GM12878 (cell line): ENCODE measurements around the gene RAPGEF4. TPM values are rescaled to one million over a fixed set of nuclear protein-coding genes. Genes with fewer than 3 reads are reported as not detected.

Experiments
- ATAC-seq: fragments of 200-7000 bp; cut with Tn5 transposase; 3 replicates; pipeline ENCODE4 v1.9.1; 2020; ENCODE audit warnings: mild to moderate bottlenecking, moderate library complexity
- BruUV-seq: library from RNA; stranded (reverse); fragments of 400-500 nt; replicated peaks from 2 replicates; lab custom pipeline; 2021; lab: Mats Ljungman, UMichigan
- CTCF ChIA-PET: fragments of 300-600 bp; sonication (Branson Sonifier 250); formaldehyde crosslinking; extraction: SDS; loops from one replicate; lab custom pipeline; 2021; ENCODE audit warnings: inconsistent platforms; lab: Yijun Ruan, JAX
- POLR2A ChIA-PET: fragments of 350-600 bp; formaldehyde crosslinking; extraction: SDS; loops from one replicate; lab custom pipeline; 2021; ENCODE audit warnings: inconsistent platforms; lab: Charles Lee
- RAD21 ChIA-PET: fragments of 300-600 bp; sonication (Branson Sonifier 250); formaldehyde crosslinking; loops from one replicate; lab custom pipeline; 2023; ENCODE audit warnings: antibody characterized with exemption; ENCODE audit not compliant: unreplicated experiment; lab: Charles Lee
- SMC1A ChIA-PET: fragments of 300-600 bp; sonication (Branson Sonifier 250); formaldehyde crosslinking; loops from one replicate; lab custom pipeline; 2023; ENCODE audit not compliant: unreplicated experiment, uncharacterized antibody; lab: Charles Lee
- DNase-seq: peaks from one replicate; pipeline ENCODE4 v3.0.0-alpha.2; 2011; ENCODE audit warnings: low read depth, low spot score
- FAIRE-seq: peaks from 3 replicates; lab custom pipeline; 2011; peaks lifted over from hg19 to GRCh38; lab: Jason Lieb, UNC
- H2AFZ ChIP-seq: 2 replicates; pipeline ENCODE4 v1.6.0; 2011; ENCODE audit warnings: low read depth, low read length, control low read depth; ENCODE audit not compliant: control insufficient read depth
- H3K27ac ChIP-seq: 2 replicates; pipeline ENCODE4 v1.5.1; 2011; ENCODE audit warnings: control low read depth; ENCODE audit not compliant: control insufficient read depth, insufficient read depth
- H3K27me3 ChIP-seq, 2 experiments: replicated peaks in 1 of 2; 2 replicates each; pipeline versions ENCODE4 v1.6.0 to v1.6.1; 2011; ENCODE audit warnings: low read length in 1 of 2; ENCODE audit not compliant: control insufficient read depth in 2 of 2, insufficient read depth in 2 of 2
- H3K36me3 ChIP-seq, 2 experiments: 2 replicates each; pipeline ENCODE4 v1.5.1; 2011; ENCODE audit warnings: low read length in 1 of 2; ENCODE audit not compliant: control insufficient read depth in 2 of 2, insufficient read depth in 2 of 2
- H3K4me1 ChIP-seq: 2 replicates; pipeline ENCODE4 v1.6.1; 2011; ENCODE audit warnings: mild to moderate bottlenecking, low read length, moderate library complexity, mixed read lengths; ENCODE audit not compliant: control insufficient read depth, insufficient read depth
- H3K4me2 ChIP-seq: 2 replicates; pipeline ENCODE4 v1.6.0; 2011; ENCODE audit warnings: control low read depth; ENCODE audit not compliant: control insufficient read depth, insufficient read depth
- H3K4me3 ChIP-seq: fragments of 200-600 bp; sonication (generic); 2 replicates; pipeline ENCODE4 v1.5.1; 2016
- H3K79me2 ChIP-seq: 2 replicates; pipeline ENCODE4 v1.6.0; 2011; ENCODE audit warnings: low read length; ENCODE audit not compliant: control insufficient read depth, insufficient read depth
- H3K9ac ChIP-seq: 2 replicates; pipeline ENCODE4 v1.8.0; 2011; ENCODE audit warnings: low read length, control low read depth, mixed read lengths; ENCODE audit not compliant: control insufficient read depth, insufficient read depth
- H3K9me3 ChIP-seq: replicated peaks from 3 replicates; pipeline ENCODE4 v1.5.1; 2011; ENCODE audit warnings: mild to moderate bottlenecking, low read length; ENCODE audit not compliant: control insufficient read depth, insufficient read depth
- H4K20me1 ChIP-seq: 2 replicates; pipeline ENCODE4 v1.6.0; 2011; ENCODE audit not compliant: control insufficient read depth, insufficient read depth
- ATF2 ChIP-seq: IDR thresholded peaks from 2 replicates; pipeline ENCODE4 v1.6.1; 2012; ENCODE audit warnings: low read length, inconsistent platforms
- E2F4 ChIP-seq: IDR thresholded peaks from 2 replicates; pipeline ENCODE4 v1.6.1; 2012; ENCODE audit warnings: low read depth, low read length, improper control_type of control experiment
- MEF2B ChIP-seq: fragments of 450-650 bp; IDR thresholded peaks from 2 replicates; pipeline ENCODE4 v1.6.1; 2018; ENCODE audit warnings: mild to moderate bottlenecking, moderate library complexity; ENCODE audit not compliant: partially characterized antibody, poor library complexity, severe bottlenecking
- SRF ChIP-seq, 2 experiments: IDR thresholded peaks; 2 replicates each; pipeline ENCODE4 v1.6.1; 2011; ENCODE audit warnings: low read depth in 2 of 2, low read length in 2 of 2, mild to moderate bottlenecking in 1 of 2, moderate library complexity in 1 of 2
- WGBS: methylation state at CpG from one replicate; pipeline ENCODE4 v1.1.6; 2016; ENCODE audit warnings: low lambda C conversion rate; ENCODE audit not compliant: insufficient replicate concordance, insufficient coverage; ENCODE audit errors: missing lambda C conversion rate; 5-methylcytosine and 5-hydroxymethylcytosine counted together
- in situ Hi-C: fragments of 300-500 bp; cut with MboI; formaldehyde crosslinking; loops from 9 replicates; pipeline ENCODE4 v1.14.3; 2018; ENCODE audit warnings: mixed read lengths
- intact Hi-C: fragments of 100-400 bp; cut with micrococcal nuclease; formaldehyde crosslinking; loops from one replicate; pipeline ENCODE4 v1.14.2; 2022; ENCODE audit not compliant: unreplicated experiment
- polyA plus RNA-seq, 11 experiments: library from polyadenylated mRNA; depleted of rRNA in 4 of 11; unstranded in 6 of 11; stranded (reverse) in 5 of 11; fragments of >200 nt; fragmentation: Nextera tagmentation in 4 of 11; fragmentation: Illumina TruSeq in 1 of 11; extraction: Ambion mirVana in 4 of 11; extraction: Trizol in 1 of 11; gene quantifications; 1 replicate in 1 of 11; 2 replicates in 10 of 11; pipeline versions ENCODE4 v1.2.1 to v1.2.3, GENCODE V29; 2011 to 2016; ENCODE audit warnings: inconsistent platforms in 2 of 11, missing spikeins in 2 of 11, low read depth in 1 of 11
- total RNA-seq, 4 experiments: library from RNA; depleted of rRNA in 3 of 4; stranded (reverse); fragments of >200 nt in 3 of 4; fragmentation: Illumina TruSeq in 1 of 4; extraction: Trizol in 1 of 4; gene quantifications; 2 replicates each; pipeline versions ENCODE4 v1.2.1 to v1.2.3, GENCODE V29; 2013 to 2021

RAPGEF4 gene
- total and polyA plus RNA-seq, 10 of the 15 experiments (the other 5 are each of a cell fraction or from before 2014, with no cell fraction given) = 0.18 TPM; not detected in 8

GRCh38 chr2:172724724-172725123 is 10.9 kb upstream of the RAPGEF4 start (continued):
- no peak for TF ChIP-seq ATF2
- TF ChIP-seq MEF2B = no peak
- TF ChIP-seq, all 136 proteins: peak for 0

DNA sequence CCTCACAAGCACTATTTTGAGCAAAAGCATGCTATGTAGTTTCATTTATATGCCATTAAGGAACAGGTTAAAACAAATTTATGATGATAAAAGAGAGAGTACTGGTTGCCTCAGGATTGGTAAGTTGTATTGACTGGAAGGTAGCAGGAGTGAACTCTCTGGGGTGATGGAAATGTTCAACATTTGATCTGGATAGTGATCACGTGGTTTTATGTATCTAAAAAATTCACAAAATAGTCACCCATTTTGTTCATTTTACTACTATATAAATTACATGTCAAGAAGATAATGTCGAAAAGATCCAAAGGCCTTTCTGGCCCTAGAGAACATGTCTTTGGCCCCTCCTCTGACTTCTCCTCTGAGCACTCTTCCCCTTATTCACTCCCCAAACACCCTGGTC is 10.4 kb upstream of the RAPGEF4 start:
- 0% methylated on average over 2 of the region's 2 CpGs for WGBS
- Histone ChIP-seq H3K79me2 (no peaks in the 10 kb centered on the region), H2AFZ (no peak overlapping the region), H3K27ac (no peak overlapping the region), H3K9ac (no peak overlapping the region), H3K27me3 (peaks cover 0 to 4% of the 10 kb centered on the region in 2 experiments; a peak in 3 of 4 replicates), H3K36me3 (no peaks in the 10 kb centered on the region), H3K4me1 (no peaks in the 10 kb centered on the region), H3K4me2 (no peak overlapping the region), H3K9me3 (no peaks in the 10 kb centered on the region), H3K4me3 (no peak overlapping the region), H4K20me1 (no peaks in the 10 kb centered on the region)
- no peak for FAIRE-seq
- TF ChIP-seq SRF (IDR thresholded peaks at IDR 0.05; ENCODE audit: low read depth in 2 of 2, low read length in 2 of 2) (no peak), E2F4 (no peak), MEF2B (no peak)
- DNase-seq = no peak
- intact Hi-C loops = no loop called here
- no peak for ATAC-seq
- SMC1A ChIA-PET = no interaction called here
- in situ Hi-C loops = no loop called here
- CTCF ChIA-PET = no interaction called here
- RAD21 ChIA-PET = no interaction called here
- POLR2A ChIA-PET = no interaction called here
- BruUV-seq = no TSS peak
